ENCODE measurements around the gene KRT32. TPM values are rescaled to one million over a fixed set of nuclear protein-coding genes. Genes with fewer than 3 reads are reported as not detected.

KRT32 gene
- not detected in 2 replicates for total RNA-seq
- not detected for total RNA-seq (2013)
- polyA plus RNA-seq = not detected in 2 replicates
- not detected in 2 replicates for polyA minus RNA-seq

GRCh38 chr17:41466988-41467387 lies at the start of gene KRT32:
KRT32 (minus strand) TSS chr17:41467386; CDS start chr17:41467325, 61 bp downstream.
- Histone ChIP-seq H3K27me3 (replicated peaks in 1 of 4; ENCODE audit: control extremely low read depth in 1 of 4, control insufficient read depth in 3 of 4, insufficient read depth in 4 of 4, low read length in 3 of 4) (peaks cover 0 to 6% (median 2%) of the 10 kb centered on the region in 4 experiments), H3K79me2 (ENCODE audit: control insufficient read depth, insufficient read depth, low read length) (no peaks in the 10 kb centered on the region), H3K9me3 (ENCODE audit: control extremely low read depth in 1 of 3, control insufficient read depth in 2 of 3, insufficient read depth in 1 of 3, low read length in 2 of 3) (peaks cover 0 to 12% (median 0%) of the 10 kb centered on the region in 3 donors), H3K9ac (ENCODE audit: low read length) (no peak within 1 kb of the TSS), H3K4me3 (ENCODE audit: control extremely low read depth in 1 of 5, extremely low read depth in 1 of 5, insufficient read depth in 1 of 5, low read depth in 2 of 5, low read length in 4 of 5) (no peak within 1 kb of the TSS), H4K20me1 (ENCODE audit: control insufficient read depth, insufficient read depth, low read length, poor library complexity, severe bottlenecking) (no peaks in the 10 kb centered on the region), H2AFZ (ENCODE audit: insufficient read depth, low read depth, low read length, poor library complexity, severe bottlenecking) (no peak within 1 kb of the TSS), H3K4me2 (replicated peaks; ENCODE audit: low read depth, low read length, poor library complexity, severe bottlenecking) (no peak within 1 kb of the TSS), H3K36me3 (replicated peaks in 1 of 2; ENCODE audit: control extremely low read depth in 1 of 2, control insufficient read depth in 1 of 2, extremely low read depth in 1 of 2, insufficient read depth in 2 of 2, low read length in 1 of 2) (no peaks in the 10 kb centered on the region), H3K27ac (ENCODE audit: low read length in 2 of 2) (no peak within 1 kb of the TSS), H3K4me1 (ENCODE audit: control insufficient read depth in 2 of 2, insufficient read depth in 2 of 2, low read length in 2 of 2) (no peaks in the 10 kb centered on the region)
- DNase-seq = no peak
- WGBS (ENCODE audit: insufficient coverage) = 89% methylated on average over 12 of the region's 14 CpGs
- TF ChIP-seq EZH2 (IDR thresholded peaks at IDR 0.05; ENCODE audit: borderline replicate concordance, insufficient read depth, low read depth, low read length, poor library complexity, severe bottlenecking) (no peak), CTCF (IDR thresholded peaks at IDR 0.05) (no peak)
- H3K9me3 Mint-ChIP-seq (ENCODE audit: insufficient read depth) = peaks cover 2% of the 10 kb centered on the region
- ATAC-seq (ENCODE audit: low read depth) = no peak
- H3K27ac Mint-ChIP-seq = no peak within 1 kb of the TSS
- POLR2A ChIA-PET = no interaction called here
- no peaks in the 10 kb centered on the region for H3K4me1 Mint-ChIP-seq
- H3K4me3 Mint-ChIP-seq = no peak within 1 kb of the TSS
- CTCF ChIA-PET = no interaction called here
- H3K27me3 Mint-ChIP-seq = peaks cover 34% of the 10 kb centered on the region
- intact Hi-C loops (cut with micrococcal nuclease) = no loop called here

GRCh38 chr17:41516830-41517283 lies 49.7 kb upstream of the KRT32 start:
- H3K27me3 Mint-ChIP-seq = peaks cover 35% of the 10 kb centered on the region
- ATAC-seq (ENCODE audit: low read depth) (no peak), DNase-seq (no peak)
- Histone ChIP-seq H3K27ac (ENCODE audit: low read length in 2 of 2) (no peak overlapping the region), H3K27me3 (replicated peaks in 1 of 4; ENCODE audit: control extremely low read depth in 1 of 4, control insufficient read depth in 3 of 4, insufficient read depth in 4 of 4, low read length in 3 of 4) (peaks cover 0 to 2% (median 0%) of the 10 kb centered on the region in 4 experiments), H3K9ac (ENCODE audit: low read length) (no peak overlapping the region), H4K20me1 (ENCODE audit: control insufficient read depth, insufficient read depth, low read length, poor library complexity, severe bottlenecking) (no peaks in the 10 kb centered on the region), H3K4me3 (ENCODE audit: control extremely low read depth in 1 of 5, extremely low read depth in 1 of 5, insufficient read depth in 1 of 5, low read depth in 2 of 5, low read length in 4 of 5) (no peak overlapping the region), H3K79me2 (ENCODE audit: control insufficient read depth, insufficient read depth, low read length) (no peaks in the 10 kb centered on the region), H2AFZ (ENCODE audit: insufficient read depth, low read depth, low read length, poor library complexity, severe bottlenecking) (no peak overlapping the region), H3K4me2 (replicated peaks; ENCODE audit: low read depth, low read length, poor library complexity, severe bottlenecking) (no peak overlapping the region), H3K36me3 (replicated peaks in 1 of 2; ENCODE audit: control extremely low read depth in 1 of 2, control insufficient read depth in 1 of 2, extremely low read depth in 1 of 2, insufficient read depth in 2 of 2, low read length in 1 of 2) (no peaks in the 10 kb centered on the region), H3K4me1 (ENCODE audit: control insufficient read depth in 2 of 2, insufficient read depth in 2 of 2, low read length in 2 of 2) (no peaks in the 10 kb centered on the region), H3K9me3 (ENCODE audit: control extremely low read depth in 1 of 3, control insufficient read depth in 2 of 3, insufficient read depth in 1 of 3, low read length in 2 of 3) (no peaks in the 10 kb centered on the region)
- TF ChIP-seq CTCF (IDR thresholded peaks at IDR 0.05) = no peak
- no peak for TF ChIP-seq EZH2 (IDR thresholded peaks at IDR 0.05; ENCODE audit: borderline replicate concordance, insufficient read depth, low read depth, low read length, poor library complexity, severe bottlenecking)
- H3K27ac Mint-ChIP-seq = no peak overlapping the region
- ChIA-PET CTCF (no interaction called here), POLR2A (no interaction called here)
- no peaks in the 10 kb centered on the region for H3K4me1 Mint-ChIP-seq
- WGBS (ENCODE audit: insufficient coverage) = 95% methylated on average over 13 of the region's 14 CpGs
- no peaks in the 10 kb centered on the region for H3K9me3 Mint-ChIP-seq (ENCODE audit: insufficient read depth)
- no peak overlapping the region for H3K4me3 Mint-ChIP-seq
- intact Hi-C loops (cut with micrococcal nuclease) = no loop called here

All from B cell (primary cell).